Embryonic facial prominence (tissue), 1 donor: ENCODE measurements around the gene CHRND.

Experiments
- DNase-seq: peaks from one replicate; pipeline ENCODE4 v3.0.0-alpha.2; 2016; ENCODE audit errors: extremely low spot score

Gene CHRND

DNA sequence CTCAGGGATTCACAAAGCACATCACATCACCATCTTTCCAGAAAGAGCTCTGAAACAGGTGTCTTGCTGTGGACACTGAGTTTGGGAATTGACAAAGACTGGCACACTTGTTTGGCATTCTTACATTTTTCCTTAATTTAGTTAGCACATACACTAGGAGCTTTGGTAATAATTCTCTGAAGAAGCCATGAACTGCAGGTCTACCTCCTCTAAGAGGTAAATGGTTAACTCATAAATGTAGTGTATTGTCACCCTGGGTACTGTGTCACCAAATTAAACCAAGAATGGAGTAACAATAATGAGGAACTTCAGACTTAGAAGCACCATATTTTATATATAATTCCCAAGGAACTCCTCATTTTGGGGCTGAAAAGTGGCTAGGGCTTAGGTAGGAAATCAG, 47.1 kb downstream of the CHRND start:
- no peak for DNase-seq

DNA sequence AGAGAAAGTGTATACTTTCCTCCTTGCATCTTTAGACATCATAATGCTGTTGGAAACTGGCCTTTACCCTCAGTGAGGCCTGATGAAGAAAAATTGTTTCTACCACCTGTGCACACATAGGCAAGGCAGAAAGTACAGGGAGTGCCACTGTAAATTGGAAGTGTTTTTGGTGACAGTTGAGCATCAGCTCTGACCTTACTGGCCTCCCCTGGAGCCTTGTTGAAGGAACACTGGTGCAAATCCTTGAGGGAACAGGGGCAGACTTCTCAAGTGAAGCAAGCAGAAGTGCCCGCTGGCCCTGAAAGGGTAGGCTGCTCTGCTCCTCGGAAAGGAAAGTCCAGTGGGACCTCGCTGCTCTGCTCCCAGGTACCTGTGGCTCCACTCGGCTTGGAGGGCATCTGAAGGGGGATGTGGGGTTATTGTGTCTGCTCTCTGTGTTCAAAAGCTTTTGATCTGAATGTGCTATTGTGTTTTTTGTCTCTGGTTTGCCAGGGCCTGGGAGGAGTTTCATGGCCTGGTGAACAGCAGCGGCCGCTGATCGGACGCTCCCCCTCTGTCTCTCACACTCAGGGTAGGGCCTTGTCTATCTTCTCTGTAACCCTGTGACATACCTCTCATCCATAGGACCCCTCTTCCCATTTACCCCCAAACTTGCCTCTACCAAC, 47.9 kb downstream of the CHRND start:
- DNase-seq = no peak

DNA sequence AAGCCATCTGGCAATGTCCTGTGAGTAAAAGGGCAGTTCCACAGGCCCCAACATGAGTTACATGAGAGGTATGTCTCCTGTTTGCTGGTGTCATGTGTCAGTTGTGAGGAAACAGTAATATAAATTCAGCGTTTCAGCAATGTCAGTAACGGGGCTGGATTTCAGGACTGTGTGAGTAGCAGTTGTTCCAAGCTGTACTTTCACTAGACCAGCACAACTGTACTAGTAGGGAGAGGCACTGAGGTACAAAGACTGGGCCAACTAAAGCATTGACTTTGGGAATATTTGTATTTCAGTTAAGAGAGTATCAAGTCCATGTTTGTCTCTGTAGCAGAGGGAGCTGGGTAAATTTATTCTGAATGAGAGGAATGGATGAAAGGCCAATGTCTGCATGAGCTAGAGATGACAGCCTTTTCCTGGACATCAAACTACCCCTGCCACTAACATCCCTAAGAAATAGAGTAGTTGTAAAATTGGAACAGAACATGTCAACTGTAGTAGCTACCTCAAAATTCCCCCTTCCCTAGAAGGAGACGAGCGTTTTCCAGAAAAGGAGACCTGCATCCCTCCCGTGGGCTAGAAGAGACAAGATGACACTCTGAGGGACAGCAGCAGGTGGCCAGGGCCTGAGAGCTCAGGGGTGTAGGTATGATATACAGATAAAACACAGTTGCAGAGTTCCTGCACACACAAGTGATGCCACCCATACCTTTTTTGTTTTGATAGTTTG, 48.9 kb downstream of the CHRND start:
- no peak for DNase-seq

DNA sequence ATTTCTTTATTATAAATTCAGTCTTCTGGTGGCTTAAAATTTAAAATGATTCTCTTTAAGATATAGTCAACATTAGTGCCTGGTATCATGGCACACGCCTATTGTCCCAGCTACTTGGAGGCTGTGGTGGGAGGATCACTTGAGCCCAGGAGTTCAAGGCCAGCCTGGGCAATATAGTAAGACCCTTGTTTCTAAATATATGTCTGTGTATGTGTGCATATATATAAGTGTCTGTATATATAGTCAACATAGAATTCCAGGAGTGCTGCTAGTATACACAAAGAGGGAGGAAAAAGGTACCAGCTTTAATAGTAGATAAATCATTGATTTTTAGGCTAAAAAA, 49.4 kb downstream of the CHRND start:
- no peak for DNase-seq

- DNase-seq = no peak
Measured at GRCh38 chr2:232576995-232577394, 51.0 kb downstream of the CHRND start.

- DNase-seq = no peak
Measured at GRCh38 chr2:232577841-232578240, 51.9 kb downstream of the CHRND start.

GRCh38 chr2:232578626-232579025, 52.7 kb downstream of the CHRND start:
- no peak for DNase-seq

DNA sequence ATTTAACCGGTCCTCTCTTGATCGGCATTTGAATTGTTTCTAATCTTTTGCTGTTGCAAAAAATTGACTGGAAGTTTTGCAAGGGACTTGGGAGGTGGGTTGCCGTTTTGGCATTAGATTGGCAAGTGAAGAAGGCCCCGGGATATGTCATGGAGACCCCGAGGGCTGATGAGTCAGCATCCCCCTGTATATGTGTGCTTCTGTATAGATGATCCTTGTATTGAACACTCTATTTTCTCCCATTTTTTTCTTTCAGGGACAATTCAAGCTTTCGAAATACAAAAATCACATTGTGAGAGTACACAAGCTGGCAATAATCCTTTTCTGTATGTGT, 54.7 kb downstream of the CHRND start:
- no peak for DNase-seq

- DNase-seq = no peak
Measured at GRCh38 chr2:232581725-232582124, 55.8 kb downstream of the CHRND start.

- no peak for DNase-seq
Measured at GRCh38 chr2:232584238-232584637, 58.3 kb downstream of the CHRND start.
